ENCODE results near the gene HAO1. TPM values are rescaled to one million over a fixed set of nuclear protein-coding genes. Genes with fewer than 3 reads are reported as not detected.

Gene HAO1
- total RNA-seq, 4 donors from 2014 or later, result not detected

DNA sequence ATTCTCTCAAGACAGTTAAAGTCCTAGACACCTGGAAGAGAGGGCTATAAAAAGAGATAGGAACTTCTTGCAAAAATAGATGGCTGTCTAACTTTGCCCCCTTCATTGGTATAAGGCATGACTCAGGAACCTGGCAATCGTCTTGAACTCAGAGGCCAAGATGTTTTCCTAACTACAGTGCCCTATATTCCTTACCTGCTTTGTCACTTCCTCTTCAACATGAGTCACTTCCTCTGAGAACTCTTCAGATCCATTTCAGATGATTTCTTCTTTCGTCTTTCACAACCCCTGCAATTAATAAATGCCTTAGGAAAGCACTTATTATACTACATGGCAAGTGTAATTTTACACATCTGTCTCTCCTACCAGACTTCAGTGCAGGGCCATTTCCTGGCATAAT, 83.5 kb downstream of the HAO1 start:
- Histone ChIP-seq H3K4me3 (no peak overlapping the region), H3K36me3 (no peaks in the 10 kb centered on the region), H3K27me3 (no peaks in the 10 kb centered on the region), H3K4me1 (no peaks in the 10 kb centered on the region), H3K9me3 (no peaks in the 10 kb centered on the region), H3K27ac (no peak overlapping the region)
- intact Hi-C loops (cut with DNase I; ENCODE audit: low total_unique reads), result no loop called here
- TF ChIP-seq, protein P1, sequence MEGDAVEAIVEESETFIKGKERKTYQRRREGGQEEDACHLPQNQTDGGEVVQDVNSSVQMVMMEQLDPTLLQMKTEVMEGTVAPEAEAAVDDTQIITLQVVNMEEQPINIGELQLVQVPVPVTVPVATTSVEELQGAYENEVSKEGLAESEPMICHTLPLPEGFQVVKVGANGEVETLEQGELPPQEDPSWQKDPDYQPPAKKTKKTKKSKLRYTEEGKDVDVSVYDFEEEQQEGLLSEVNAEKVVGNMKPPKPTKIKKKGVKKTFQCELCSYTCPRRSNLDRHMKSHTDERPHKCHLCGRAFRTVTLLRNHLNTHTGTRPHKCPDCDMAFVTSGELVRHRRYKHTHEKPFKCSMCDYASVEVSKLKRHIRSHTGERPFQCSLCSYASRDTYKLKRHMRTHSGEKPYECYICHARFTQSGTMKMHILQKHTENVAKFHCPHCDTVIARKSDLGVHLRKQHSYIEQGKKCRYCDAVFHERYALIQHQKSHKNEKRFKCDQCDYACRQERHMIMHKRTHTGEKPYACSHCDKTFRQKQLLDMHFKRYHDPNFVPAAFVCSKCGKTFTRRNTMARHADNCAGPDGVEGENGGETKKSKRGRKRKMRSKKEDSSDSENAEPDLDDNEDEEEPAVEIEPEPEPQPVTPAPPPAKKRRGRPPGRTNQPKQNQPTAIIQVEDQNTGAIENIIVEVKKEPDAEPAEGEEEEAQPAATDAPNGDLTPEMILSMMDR (IDR thresholded peaks at IDR 0.05), result no peak
- no peak for TF ChIP-seq POLR2A (IDR thresholded peaks at IDR 0.05)
- DNase-seq, result no peak

DNA sequence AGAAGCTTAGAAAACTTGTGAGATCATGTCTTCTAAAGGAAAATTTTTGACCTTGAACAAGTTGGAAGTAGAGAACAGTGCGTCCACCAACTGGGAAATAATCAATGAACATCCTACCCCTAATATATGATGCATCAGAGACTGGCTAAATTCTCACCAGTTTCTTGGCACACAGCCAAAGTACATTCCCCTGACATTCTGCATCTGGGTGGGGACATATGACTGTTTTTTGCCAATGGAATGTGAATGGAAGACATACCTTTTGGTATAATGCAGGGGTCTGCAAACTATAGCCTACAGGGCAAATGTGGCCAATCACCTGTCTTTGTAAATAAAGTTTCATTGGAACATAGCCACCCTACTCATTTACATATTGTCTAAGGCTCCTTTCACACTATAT, 84.7 kb downstream of the HAO1 start:
- H3K9me3 ChIP-seq, result no peaks in the 10 kb centered on the region
- DNase-seq, result no peak
- H3K4me3 ChIP-seq, result no peak overlapping the region
- H3K27me3 ChIP-seq, result no peaks in the 10 kb centered on the region
- no peaks in the 10 kb centered on the region for H3K36me3 ChIP-seq
- TF ChIP-seq POLR2A (IDR thresholded peaks at IDR 0.05), result no peak
- TF ChIP-seq, protein P1 (IDR thresholded peaks at IDR 0.05), result no peak
- no peaks in the 10 kb centered on the region for H3K4me1 ChIP-seq
- H3K27ac ChIP-seq, result no peak overlapping the region
- intact Hi-C loops (cut with DNase I; ENCODE audit: low total_unique reads), result no loop called here

DNA sequence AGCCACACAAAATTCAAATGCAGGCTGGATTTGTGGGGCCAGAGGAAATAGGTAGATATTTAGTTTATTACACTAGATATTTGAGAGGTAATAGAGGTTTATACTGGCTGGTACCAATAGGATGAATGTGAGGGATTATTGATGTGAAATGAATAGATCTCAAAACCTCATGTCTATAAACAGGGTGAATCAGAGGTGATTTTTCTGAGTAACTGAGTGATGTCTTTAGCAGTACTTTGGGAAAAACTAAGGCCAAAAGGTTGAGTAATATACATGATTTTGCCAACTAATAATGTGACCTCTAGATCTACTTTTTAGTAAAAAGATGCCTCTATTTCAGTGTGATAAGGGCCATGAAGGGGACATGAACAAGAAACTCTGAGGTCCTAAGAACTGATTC, 86.8 kb downstream of the HAO1 start:
- TF ChIP-seq POLR2A (IDR thresholded peaks at IDR 0.05), result no peak
- TF ChIP-seq, protein P1 (IDR thresholded peaks at IDR 0.05), result no peak
- Histone ChIP-seq H3K27ac (no peak overlapping the region), H3K4me3 (no peak overlapping the region), H3K36me3 (no peaks in the 10 kb centered on the region), H3K4me1 (no peaks in the 10 kb centered on the region), H3K9me3 (no peaks in the 10 kb centered on the region), H3K27me3 (no peaks in the 10 kb centered on the region)
- intact Hi-C loops (cut with DNase I; ENCODE audit: low total_unique reads), result no loop called here
- DNase-seq, result no peak

DNA sequence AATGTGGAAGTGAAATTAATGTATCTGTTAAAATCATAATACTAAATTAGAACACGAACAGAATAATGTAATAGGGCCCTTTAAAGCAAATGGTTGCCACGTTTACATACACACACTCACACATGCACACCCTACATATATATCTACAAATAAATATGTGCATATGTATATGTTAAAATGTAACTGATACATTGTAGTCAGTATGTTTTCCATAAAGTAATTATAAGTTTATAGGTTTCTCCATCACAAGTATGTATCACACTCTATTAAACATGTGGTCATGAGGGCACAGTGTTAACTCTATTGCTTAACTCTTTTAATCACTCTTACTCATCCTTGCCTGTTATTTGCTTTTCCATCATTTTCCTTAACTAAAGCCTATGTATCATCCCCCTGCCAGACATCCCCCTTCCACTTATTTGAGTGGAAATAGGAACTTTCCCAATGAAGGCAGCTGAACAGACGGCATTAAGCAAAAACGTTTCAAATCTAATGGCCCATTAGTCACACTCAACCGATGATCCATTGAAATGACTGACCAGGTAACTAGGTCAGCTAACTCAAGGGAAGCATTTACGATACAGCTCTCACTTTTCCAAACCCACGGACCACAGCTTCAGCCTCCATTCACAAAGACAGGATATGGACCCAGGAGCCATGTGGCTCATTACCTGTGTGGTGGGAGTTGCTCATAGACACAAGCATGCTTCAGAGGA, 89.3 kb downstream of the HAO1 start:
- H3K4me3 ChIP-seq, result no peak overlapping the region
- DNase-seq, result no peak
- no peaks in the 10 kb centered on the region for H3K36me3 ChIP-seq
- no peaks in the 10 kb centered on the region for H3K4me1 ChIP-seq
- no peaks in the 10 kb centered on the region for H3K27me3 ChIP-seq
- H3K27ac ChIP-seq, result no peak overlapping the region
- no peak for TF ChIP-seq POLR2A (IDR thresholded peaks at IDR 0.05)
- TF ChIP-seq, protein P1 (IDR thresholded peaks at IDR 0.05), result no peak
- H3K9me3 ChIP-seq, result no peaks in the 10 kb centered on the region
- intact Hi-C loops (cut with DNase I; ENCODE audit: low total_unique reads), result no loop called here

DNA sequence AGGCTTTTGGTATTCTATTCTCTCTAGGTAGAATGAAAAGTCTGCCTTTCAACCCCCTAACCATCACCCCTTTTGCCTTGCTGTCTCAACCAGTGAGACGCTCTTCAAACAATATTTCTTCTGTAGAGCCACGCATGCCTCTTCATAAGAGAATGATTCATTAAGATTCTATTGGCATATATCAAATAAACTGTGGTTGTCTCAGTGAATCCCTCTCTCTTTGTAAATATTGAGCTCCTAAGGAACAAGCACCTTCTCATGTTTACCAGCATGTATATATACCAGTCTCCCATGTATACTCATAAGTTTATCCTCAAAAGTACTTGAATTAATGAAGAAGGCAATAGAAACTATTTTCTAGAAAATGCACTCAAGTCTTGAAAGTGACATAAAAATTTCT, 90.6 kb downstream of the HAO1 start:
- H3K36me3 ChIP-seq, result no peaks in the 10 kb centered on the region
- intact Hi-C loops (cut with DNase I; ENCODE audit: low total_unique reads), result no loop called here

More for the DNA sequence above, 90.6 kb downstream of the HAO1 start:
- Histone ChIP-seq H3K4me3 (no peak overlapping the region), H3K9me3 (no peaks in the 10 kb centered on the region), H3K4me1 (no peaks in the 10 kb centered on the region), H3K27me3 (no peaks in the 10 kb centered on the region), H3K27ac (no peak overlapping the region)
- DNase-seq, result no peak
- no peak for TF ChIP-seq POLR2A (IDR thresholded peaks at IDR 0.05)
- TF ChIP-seq, protein P1 (IDR thresholded peaks at IDR 0.05), result no peak

Measured in uterus (tissue), 4 donors.